PC-3 (cell line): ENCODE results near the gene PML. TPM values are rescaled to one million over a fixed set of nuclear protein-coding genes. Genes with fewer than 3 reads are reported as not detected.
"Not testable (repeated sequence)": the region's sequence is repeated elsewhere in the genome, so short reads cannot be mapped to it uniquely, and the experiment has no call there.

Source experiments
- ATAC-seq: fragments of 200-7000 bp; cut with Tn5 transposase; 2 replicates; pipeline ENCODE4 v1.9.1; 2020; ENCODE audit warnings: mild to moderate bottlenecking, moderate library complexity
- BruUV-seq: library from RNA; stranded (reverse); fragments of 400-500 nt; replicated peaks from 2 replicates; lab custom pipeline; 2021; lab: Mats Ljungman, UMichigan
- CTCF ChIA-PET: fragments of 300-600 bp; sonication (Branson Sonifier 250); formaldehyde crosslinking; loops from one replicate; lab custom pipeline; 2022; ENCODE audit warnings: antibody characterized with exemption; lab: Charles Lee
- POLR2A ChIA-PET: fragments of 300-600 bp; sonication (Branson Sonifier 250); formaldehyde crosslinking; loops from one replicate; lab custom pipeline; 2022; ENCODE audit warnings: antibody characterized with exemption; ENCODE audit not compliant: unreplicated experiment; lab: Charles Lee
- DNase-seq: peaks from one replicate; pipeline ENCODE4 v3.0.0-alpha.2; 2015
- H2AFZ ChIP-seq: fragments of 300-600 bp; sonication (generic); 2 replicates; pipeline ENCODE4 v1.6.0; 2016; ENCODE audit warnings: antibody characterized with exemption, low read length
- H3F3A ChIP-seq: fragments of 300-600 bp; sonication (generic); one replicate; pipeline ENCODE4 v1.6.0; 2017; ENCODE audit warnings: antibody characterized with exemption, low read length, control low read depth, mild to moderate bottlenecking; ENCODE audit not compliant: unreplicated experiment
- H3K27ac ChIP-seq: fragments of 300-600 bp; sonication (generic); 2 replicates; pipeline ENCODE4 v1.5.1; 2016; ENCODE audit warnings: mild to moderate bottlenecking, low read length
- H3K27me3 ChIP-seq: fragments of 300-600 bp; sonication (generic); 2 replicates; pipeline ENCODE4 v1.6.1; 2016; ENCODE audit warnings: low read length, mixed read lengths
- H3K36me3 ChIP-seq: fragments of 300-600 bp; sonication (generic); 2 replicates; pipeline ENCODE4 v1.6.1; 2016; ENCODE audit warnings: low read depth, mixed run types, low read length, mixed read lengths
- H3K4me1 ChIP-seq: fragments of 300-600 bp; sonication (generic); 2 replicates; pipeline ENCODE4 v1.5.1; 2016; ENCODE audit warnings: low read length; ENCODE audit not compliant: insufficient read depth
- H3K4me2 ChIP-seq: fragments of 300-600 bp; sonication (generic); 2 replicates; pipeline ENCODE4 v1.6.0; 2016; ENCODE audit warnings: low read length
- H3K4me3 ChIP-seq: fragments of 300-600 bp; sonication (generic); 2 replicates; pipeline ENCODE4 v1.5.1; 2016; ENCODE audit warnings: mild to moderate bottlenecking, low read length, mixed read lengths
- H3K79me2 ChIP-seq: fragments of 300-600 bp; sonication (generic); 2 replicates; pipeline ENCODE4 v1.6.1; 2017; ENCODE audit warnings: low read length, mixed read lengths
- H3K9ac ChIP-seq: fragments of 300-600 bp; sonication (generic); 2 replicates; pipeline ENCODE4 v1.6.0; 2016; ENCODE audit warnings: mild to moderate bottlenecking, low read length
- H3K9me2 ChIP-seq: fragments of 300-600 bp; sonication (generic); replicated peaks from 2 replicates; pipeline ENCODE4 v1.6.1; 2016; ENCODE audit warnings: mixed run types, low read length, mixed read lengths
- H3K9me3 ChIP-seq: fragments of 300-600 bp; sonication (generic); 2 replicates; pipeline ENCODE4 v1.6.1; 2016; ENCODE audit warnings: low read length, mixed read lengths
- H4K20me1 ChIP-seq: fragments of 300-600 bp; sonication (generic); 2 replicates; pipeline ENCODE4 v1.6.1; 2016; ENCODE audit warnings: low read length, mixed read lengths
- CTCF ChIP-seq: fragments of 300-600 bp; sonication (generic); conservative IDR thresholded peaks from 2 replicates; pipeline ENCODE4 v1.5.1; 2017; ENCODE audit warnings: antibody characterized with exemption, low read depth, mild to moderate bottlenecking, low read length
- EZH2phosphoT487 ChIP-seq: fragments of 300-600 bp; sonication (generic); IDR thresholded peaks from 2 replicates; pipeline ENCODE4 v1.6.1; 2018; ENCODE audit warnings: mild to moderate bottlenecking, antibody characterized with exemption, low read length, borderline replicate concordance
- intact Hi-C: fragments of 100-400 bp; cut with micrococcal nuclease; formaldehyde crosslinking; loops from 2 replicates; pipeline ENCODE4 v1.9.0; 2023
- total RNA-seq: library from RNA; depleted of rRNA; stranded (reverse); fragments of >200 nt; gene quantifications from 2 replicates; pipeline ENCODE4 v1.2.3, GENCODE V29; 2014

Gene PML
- total RNA-seq, 1 experiment from 2014 or later, result 18.7 TPM

- no peaks in the 10 kb centered on the region for H3F3A ChIP-seq
- no peak overlapping the region for H3K4me3 ChIP-seq
- H3K4me1 ChIP-seq, result peaks cover 9% of the 10 kb centered on the region
- no peaks in the 10 kb centered on the region for H4K20me1 ChIP-seq
- intact Hi-C loops, result no loop called here
- ATAC-seq (peak; percentile 99), DNase-seq (peak; percentile 77)
- no TSS peak for BruUV-seq
- peak overlapping the region; percentile 74; the same call in 1 of the 2 replicates for H2AFZ ChIP-seq
- no peaks in the 10 kb centered on the region for H3K79me2 ChIP-seq
- H3K4me2 ChIP-seq, result peak overlapping the region; percentile 77
- H3K27me3 ChIP-seq, result no peaks in the 10 kb centered on the region
- no peak overlapping the region for H3K27ac ChIP-seq
- no peaks in the 10 kb centered on the region for H3K9me2 ChIP-seq
- ChIA-PET CTCF (interaction anchor here (0.6 to 0.7 kb wide), 2 partner anchors 50 to 81 kb away, joined by 6 to 7 read pairs; no protein-coding TSS in a partner anchor), POLR2A (no interaction called here)
- no peak overlapping the region for H3K9ac ChIP-seq
- no peaks in the 10 kb centered on the region for H3K36me3 ChIP-seq
- no peaks in the 10 kb centered on the region for H3K9me3 ChIP-seq
- TF ChIP-seq EZH2phosphoT487, result no peak
- peak; percentile 35; the same call in 1 of the 2 replicates for TF ChIP-seq CTCF
Observed at GRCh38 chr15:74053941-74054529, 59.5 kb downstream of the PML start.

GRCh38 chr15:74055804-74056203, 61.3 kb downstream of the PML start:
- Histone ChIP-seq H3K9me2 (no peaks in the 10 kb centered on the region), H3K4me3 (no peak overlapping the region), H3K9ac (no peak overlapping the region), H3F3A (no peaks in the 10 kb centered on the region), H3K27ac (no peak overlapping the region), H2AFZ (no peak overlapping the region), H3K9me3 (no peaks in the 10 kb centered on the region), H3K36me3 (no peaks in the 10 kb centered on the region), H3K27me3 (no peaks in the 10 kb centered on the region), H3K4me1 (peaks cover 9% of the 10 kb centered on the region), H3K79me2 (no peaks in the 10 kb centered on the region), H4K20me1 (no peaks in the 10 kb centered on the region), H3K4me2 (no peak overlapping the region)
- no peak for ATAC-seq
- TF ChIP-seq CTCF (no peak), EZH2phosphoT487 (no peak)
- intact Hi-C loops, result no loop called here
- BruUV-seq, result no TSS peak
- no peak for DNase-seq
- ChIA-PET POLR2A (no interaction called here), CTCF (no interaction called here)

- H3K9ac ChIP-seq, CTCF ChIA-PET, H3K9me3 ChIP-seq, H3K27ac ChIP-seq, POLR2A ChIA-PET, H4K20me1 ChIP-seq, intact Hi-C loops, H3K9me2 ChIP-seq, H2AFZ ChIP-seq, ATAC-seq, H3K27me3 ChIP-seq, H3K79me2 ChIP-seq, H3F3A ChIP-seq, H3K4me1 ChIP-seq, H3K4me2 ChIP-seq, H3K4me3 ChIP-seq, BruUV-seq, H3K36me3 ChIP-seq: not testable (repeated sequence)
- DNase-seq, result peak; percentile 17
Observed at GRCh38 chr15:74056330-74056729, 61.8 kb downstream of the PML start.

GRCh38 chr15:74059050-74059833, 64.7 kb downstream of the PML start:
- H3K9me3 ChIP-seq, CTCF ChIA-PET, ATAC-seq, H3K4me3 ChIP-seq, DNase-seq, POLR2A ChIA-PET, H3K9ac ChIP-seq, H4K20me1 ChIP-seq, H3K27ac ChIP-seq, H3K79me2 ChIP-seq, H2AFZ ChIP-seq, H3K4me2 ChIP-seq, intact Hi-C loops, H3K27me3 ChIP-seq, H3K4me1 ChIP-seq, BruUV-seq, H3K9me2 ChIP-seq, H3K36me3 ChIP-seq, H3F3A ChIP-seq: not testable (repeated sequence)
